Smooth muscle cell (in vitro differentiated cells): ENCODE results near the gene CCDC167. TPM values are rescaled to one million over a fixed set of nuclear protein-coding genes. Genes with fewer than 3 reads are reported as not detected.

Experiments
- DNase-seq: peaks from one replicate; lab custom pipeline; 2025; ENCODE audit not compliant: unreplicated experiment; lab: John Stamatoyannopoulos, UW
- H2AFZ ChIP-seq: fragments of 200-600 bp; sonication (generic); 2 replicates; pipeline ENCODE4 v1.6.0; 2016; ENCODE audit warnings: antibody characterized with exemption, low read depth, mild to moderate bottlenecking
- H3F3A ChIP-seq: fragments of 200-600 bp; sonication (generic); 2 replicates; pipeline ENCODE4 v1.6.0; 2017; ENCODE audit warnings: antibody characterized with exemption, low read depth
- H3K27ac ChIP-seq: fragments of 200-600 bp; sonication (generic); 2 replicates; pipeline ENCODE4 v1.5.1; 2016; ENCODE audit warnings: low read depth, mild to moderate bottlenecking
- H3K27me3 ChIP-seq: fragments of 200-600 bp; sonication (generic); 2 replicates; pipeline ENCODE4 v1.6.1; 2016; ENCODE audit warnings: low read depth, mild to moderate bottlenecking
- H3K36me3 ChIP-seq: fragments of 200-600 bp; sonication (generic); 2 replicates; pipeline ENCODE4 v1.5.1; 2016; ENCODE audit warnings: low read depth
- H3K4me1 ChIP-seq: fragments of 200-600 bp; sonication (generic); 2 replicates; pipeline ENCODE4 v1.5.1; 2016; ENCODE audit warnings: low read depth
- H3K4me2 ChIP-seq: fragments of 200-600 bp; sonication (generic); 2 replicates; pipeline ENCODE4 v1.6.0; 2016; ENCODE audit warnings: mild to moderate bottlenecking
- H3K4me3 ChIP-seq: fragments of 200-600 bp; sonication (generic); 2 replicates; pipeline ENCODE4 v1.5.1; 2016; ENCODE audit warnings: mild to moderate bottlenecking
- H3K79me2 ChIP-seq: fragments of 200-600 bp; sonication (generic); 2 replicates; pipeline ENCODE4 v1.6.0; 2016; ENCODE audit warnings: low read depth, mild to moderate bottlenecking
- H3K9ac ChIP-seq: fragments of 200-600 bp; sonication (generic); 2 replicates; pipeline ENCODE4 v1.6.0; 2016; ENCODE audit warnings: low read depth
- H3K9me3 ChIP-seq: fragments of 200-600 bp; sonication (generic); replicated peaks from 2 replicates; pipeline ENCODE4 v1.5.1; 2016; ENCODE audit warnings: low read depth
- H4K20me1 ChIP-seq: fragments of 200-600 bp; sonication (generic); 2 replicates; pipeline ENCODE4 v1.6.0; 2016; ENCODE audit warnings: low read depth
- WGBS: methylation state at CpG from one replicate; pipeline ENCODE4 v1.1.7; 2016; ENCODE audit warnings: low lambda C conversion rate; 5-methylcytosine and 5-hydroxymethylcytosine counted together
- polyA plus RNA-seq: library from polyadenylated mRNA; unstranded; fragments of >200 nt; fragmentation: Nextera tagmentation; extraction: Ambion mirVana; gene quantifications from 2 replicates; pipeline ENCODE4 v1.2.1, GENCODE V29; 2016
- total RNA-seq: library from RNA; depleted of rRNA; stranded (reverse); fragments of >200 nt; gene quantifications from 2 replicates; pipeline ENCODE4 v1.2.3, GENCODE V29; 2014
- TF ChIP-seq, protein P1 (sequence below): fragments of 200-600 bp; sonication (generic); IDR thresholded peaks from 2 replicates; pipeline ENCODE4 v1.5.1; 2017; ENCODE audit warnings: borderline replicate concordance, mild to moderate bottlenecking, antibody characterized with exemption; ENCODE audit not compliant: insufficient read depth, poor library complexity, severe bottlenecking

Gene CCDC167
- total and polyA plus RNA-seq, 2 experiments from 2014 or later = 81.0 to 114 TPM

DNA sequence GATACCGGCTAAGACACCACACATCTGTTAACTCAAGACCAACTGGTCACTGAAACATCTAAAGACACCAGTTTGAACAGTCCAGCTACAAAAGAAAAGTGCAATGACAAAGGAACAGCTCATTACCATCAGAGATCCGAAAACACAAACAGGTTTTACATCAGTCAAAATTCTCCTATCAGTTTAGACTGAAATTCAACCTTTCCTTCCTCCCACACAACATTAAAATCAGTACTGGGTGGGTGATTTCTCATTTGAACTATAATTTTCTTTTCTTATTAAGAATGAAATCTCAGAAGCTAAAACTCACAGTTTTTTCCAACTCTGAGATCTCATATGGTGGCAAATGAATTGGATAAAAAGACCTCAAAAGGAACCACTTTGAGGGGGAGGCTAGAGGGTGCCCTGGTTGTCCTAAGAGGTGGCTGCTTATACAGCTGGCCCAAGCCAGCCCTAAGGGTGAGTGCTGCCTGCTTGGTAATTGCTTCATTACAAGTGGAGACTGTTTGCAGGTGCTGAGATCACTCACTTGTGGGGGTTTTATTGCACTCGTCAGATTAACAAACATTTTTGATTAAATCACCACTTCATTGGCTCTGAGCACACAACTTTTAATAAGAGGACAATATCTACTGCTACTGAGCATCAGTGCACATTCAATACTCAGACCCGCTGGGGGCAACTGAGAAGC lies 4.3 kb downstream of the CCDC167 start:
- H3K79me2 ChIP-seq = no peaks in the 10 kb centered on the region
- H3F3A ChIP-seq = no peaks in the 10 kb centered on the region
- peaks cover 42% of the 10 kb centered on the region for H4K20me1 ChIP-seq
- H3K4me3 ChIP-seq = no peak overlapping the region
- no peak overlapping the region for H2AFZ ChIP-seq
- no peak overlapping the region for H3K9ac ChIP-seq
- TF ChIP-seq, protein P1, sequence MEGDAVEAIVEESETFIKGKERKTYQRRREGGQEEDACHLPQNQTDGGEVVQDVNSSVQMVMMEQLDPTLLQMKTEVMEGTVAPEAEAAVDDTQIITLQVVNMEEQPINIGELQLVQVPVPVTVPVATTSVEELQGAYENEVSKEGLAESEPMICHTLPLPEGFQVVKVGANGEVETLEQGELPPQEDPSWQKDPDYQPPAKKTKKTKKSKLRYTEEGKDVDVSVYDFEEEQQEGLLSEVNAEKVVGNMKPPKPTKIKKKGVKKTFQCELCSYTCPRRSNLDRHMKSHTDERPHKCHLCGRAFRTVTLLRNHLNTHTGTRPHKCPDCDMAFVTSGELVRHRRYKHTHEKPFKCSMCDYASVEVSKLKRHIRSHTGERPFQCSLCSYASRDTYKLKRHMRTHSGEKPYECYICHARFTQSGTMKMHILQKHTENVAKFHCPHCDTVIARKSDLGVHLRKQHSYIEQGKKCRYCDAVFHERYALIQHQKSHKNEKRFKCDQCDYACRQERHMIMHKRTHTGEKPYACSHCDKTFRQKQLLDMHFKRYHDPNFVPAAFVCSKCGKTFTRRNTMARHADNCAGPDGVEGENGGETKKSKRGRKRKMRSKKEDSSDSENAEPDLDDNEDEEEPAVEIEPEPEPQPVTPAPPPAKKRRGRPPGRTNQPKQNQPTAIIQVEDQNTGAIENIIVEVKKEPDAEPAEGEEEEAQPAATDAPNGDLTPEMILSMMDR = no peak
- no peaks in the 10 kb centered on the region for H3K36me3 ChIP-seq
- WGBS = 90% methylated on average over 4 of the region's 4 CpGs
- H3K9me3 ChIP-seq = no peaks in the 10 kb centered on the region
- no peak overlapping the region for H3K4me2 ChIP-seq
- peaks cover 23% of the 10 kb centered on the region for H3K4me1 ChIP-seq
- no peak for DNase-seq
- H3K27me3 ChIP-seq = no peaks in the 10 kb centered on the region
- H3K27ac ChIP-seq = no peak overlapping the region

DNA sequence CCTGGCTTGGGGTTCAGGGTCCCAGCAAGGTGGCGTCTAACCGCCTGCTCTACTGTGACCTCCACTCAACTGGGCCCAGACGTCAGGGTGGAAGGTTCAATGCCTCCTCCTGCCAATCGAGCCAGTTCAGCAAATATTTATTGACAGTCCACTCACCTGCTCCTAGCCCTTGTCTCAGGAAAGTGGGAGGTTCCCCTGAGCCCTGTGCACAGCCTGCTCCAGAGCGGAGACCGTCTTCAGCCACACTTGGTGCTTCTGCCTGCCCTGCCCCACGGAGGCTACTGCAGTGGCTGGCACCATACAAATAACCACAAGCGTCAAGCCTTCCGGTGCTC lies 6.1 kb downstream of the CCDC167 start:
- 98% methylated on average over 9 of the region's 9 CpGs for WGBS
- TF ChIP-seq, protein P1 = no peak
- Histone ChIP-seq H3K9me3 (no peaks in the 10 kb centered on the region), H3K4me2 (no peak overlapping the region), H3K9ac (no peak overlapping the region), H3K4me3 (no peak overlapping the region), H2AFZ (no peak overlapping the region), H3K36me3 (no peaks in the 10 kb centered on the region), H3K27me3 (no peaks in the 10 kb centered on the region), H4K20me1 (peaks cover 56% of the 10 kb centered on the region), H3K4me1 (peaks cover 17% of the 10 kb centered on the region), H3K79me2 (no peaks in the 10 kb centered on the region), H3K27ac (no peak overlapping the region), H3F3A (no peaks in the 10 kb centered on the region)
- DNase-seq = no peak

DNA sequence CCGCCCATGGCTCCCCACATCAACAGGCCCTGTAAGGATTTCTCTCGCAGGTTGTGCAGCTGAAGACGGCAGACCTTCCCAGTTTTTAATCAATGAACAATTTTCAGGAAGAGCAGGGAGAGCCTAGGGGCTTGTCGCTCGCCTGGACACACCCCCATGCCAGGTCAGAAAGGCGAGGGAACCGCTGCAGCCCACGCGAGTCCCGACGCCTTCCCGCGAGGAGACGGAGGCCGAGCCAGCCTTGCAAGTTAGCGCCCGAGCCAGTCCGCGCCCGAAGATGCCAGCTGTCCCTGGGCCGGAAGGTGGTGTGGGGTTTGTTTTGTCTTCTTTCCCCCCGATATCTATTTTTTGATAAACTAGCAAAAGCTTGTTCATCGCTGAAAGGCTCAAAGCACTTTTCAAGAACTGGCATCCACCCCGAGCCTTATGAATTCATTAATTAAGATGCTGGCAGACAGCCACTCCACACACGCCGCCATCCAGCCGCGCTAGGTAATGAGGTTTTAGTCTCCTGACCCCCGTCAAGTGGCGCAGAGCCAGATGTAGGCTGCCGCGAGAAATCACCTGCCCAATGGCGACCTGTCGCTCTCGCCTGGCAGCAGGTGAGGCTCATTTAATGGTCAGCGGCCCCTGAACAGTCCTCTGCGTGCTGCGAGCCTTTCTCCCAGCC lies 6.6 kb downstream of the CCDC167 start:
- TF ChIP-seq, protein P1 = no peak
- Histone ChIP-seq H2AFZ (no peak overlapping the region), H3K9me3 (no peaks in the 10 kb centered on the region), H3K79me2 (no peaks in the 10 kb centered on the region), H3K9ac (no peak overlapping the region), H3K27me3 (no peaks in the 10 kb centered on the region), H3K36me3 (no peaks in the 10 kb centered on the region), H3K4me1 (peaks cover 17% of the 10 kb centered on the region), H4K20me1 (peaks cover 59% of the 10 kb centered on the region), H3K4me3 (no peak overlapping the region), H3K27ac (no peak overlapping the region), H3K4me2 (no peak overlapping the region), H3F3A (no peaks in the 10 kb centered on the region)
- WGBS = 93% methylated on average over 38 of the region's 38 CpGs
- DNase-seq = no peak
